H1 (cell line): ENCODE measurements around the gene ATXN1L.

Experiments
- BRCA1 ChIP-seq: IDR thresholded peaks from 2 replicates; pipeline ENCODE4 v1.6.1; 2012; ENCODE audit warnings: low read depth, low read length, improper control_type of control experiment
- RAD21 ChIP-seq, 2 experiments: IDR thresholded peaks in 1 of 2; conservative IDR thresholded peaks in 1 of 2; 2 replicates each; pipeline ENCODE4 v1.6.1; 2011; ENCODE audit warnings: low read depth in 2 of 2, low read length in 2 of 2, improper control_type of control experiment in 1 of 2, inconsistent platforms in 1 of 2, mild to moderate bottlenecking in 1 of 2, moderate library complexity in 1 of 2

- TF ChIP-seq BRCA1 (peak; percentile 34; the same call in 1 of the 2 replicates), RAD21 (IDR thresholded peaks at IDR 0.05 in 1 of 2, conservative IDR thresholded peaks at IDR 0.05 in 1 of 2; ENCODE audit: low read depth in 2 of 2, low read length in 2 of 2) (no peak)
Measured at GRCh38 chr16:71845639-71846430, at the start of gene ATXN1L.
